B cell (primary cell): ENCODE data around the gene PLCD1. TPM values are rescaled to one million over a fixed set of nuclear protein-coding genes. Genes with fewer than 3 reads are reported as not detected.

Experiments
- ATAC-seq: fragments of 200-7000 bp; cut with Tn5 transposase; one replicate; pipeline ENCODE4 v1.10.0; 2021; ENCODE audit warnings: low read depth, mild to moderate bottlenecking, moderate number of reproducible peaks, moderate library complexity
- CTCF ChIA-PET: fragments of 350-600 bp; sonication (Branson Sonifier 250); formaldehyde crosslinking; loops from one replicate; lab custom pipeline; 2021; ENCODE audit warnings: antibody characterized with exemption, inconsistent platforms; lab: Charles Lee
- POLR2A ChIA-PET: fragments of 350-600 bp; sonication (Branson Sonifier 250); formaldehyde crosslinking; loops from one replicate; lab custom pipeline; 2021; ENCODE audit warnings: antibody characterized with exemption; lab: Charles Lee
- DNase-seq: peaks from one replicate; pipeline ENCODE4 v3.0.0; 2013
- H2AFZ ChIP-seq: 2 replicates; pipeline ENCODE4 v1.6.1; 2012; ENCODE audit warnings: mild to moderate bottlenecking, low read depth, low read length; ENCODE audit not compliant: insufficient read depth, poor library complexity, severe bottlenecking
- H3K27ac ChIP-seq, 2 donors: 1 replicate in 1 of 2; 2 replicates in 1 of 2; pipeline ENCODE4 v1.5.1; 2012 to 2013; ENCODE audit warnings: low read length in 2 of 2, mild to moderate bottlenecking in 2 of 2, moderate library complexity in 1 of 2
- H3K27me3 ChIP-seq, 4 experiments: fragments of 200-600 bp in 1 of 4; sonication (generic) in 1 of 4; replicated peaks in 1 of 4; 1 replicate in 2 of 4; 2 replicates in 2 of 4; pipeline versions ENCODE4 v1.6.1 to v1.7.0; 2013 to 2016; ENCODE audit warnings: low read length in 3 of 4, mild to moderate bottlenecking in 2 of 4, mixed read lengths in 1 of 4, moderate library complexity in 1 of 4; ENCODE audit not compliant: insufficient read depth in 4 of 4, control insufficient read depth in 3 of 4; ENCODE audit errors: control extremely low read depth in 1 of 4
- H3K36me3 ChIP-seq, 2 experiments: replicated peaks in 1 of 2; 1 replicate in 1 of 2; 2 replicates in 1 of 2; pipeline versions ENCODE4 v1.6.1 to v1.7.1; 2013; ENCODE audit warnings: low read length in 1 of 2; ENCODE audit not compliant: insufficient read depth in 2 of 2, control insufficient read depth in 1 of 2; ENCODE audit errors: control extremely low read depth in 1 of 2, extremely low read depth in 1 of 2
- H3K4me1 ChIP-seq, 2 donors: fragments of 200-600 bp in 1 of 2; sonication (generic) in 1 of 2; 1 replicate in 1 of 2; 2 replicates in 1 of 2; pipeline versions ENCODE4 v1.5.1 to v1.6.1; 2013 to 2017; ENCODE audit warnings: low read length in 2 of 2; ENCODE audit not compliant: control insufficient read depth in 2 of 2, insufficient read depth in 2 of 2
- H3K4me2 ChIP-seq: replicated peaks from 2 replicates; pipeline ENCODE3; 2012; ENCODE audit warnings: mild to moderate bottlenecking, low read depth, low read length; ENCODE audit not compliant: poor library complexity, severe bottlenecking
- H3K4me3 ChIP-seq, 5 experiments: fragments of 200-600 bp in 1 of 5; sonication (generic) in 1 of 5; 1 replicate in 3 of 5; 2 replicates in 2 of 5; pipeline versions ENCODE4 v1.5.1 to v1.7.0; 2011 to 2016; ENCODE audit warnings: low read length in 4 of 5, mild to moderate bottlenecking in 4 of 5, low read depth in 2 of 5, control low read depth in 1 of 5, moderate library complexity in 1 of 5; ENCODE audit not compliant: insufficient read depth in 1 of 5; ENCODE audit errors: control extremely low read depth in 1 of 5, extremely low read depth in 1 of 5
- H3K79me2 ChIP-seq: fragments of 200-600 bp; sonication (generic); one replicate; pipeline ENCODE4 v1.6.0; 2016; ENCODE audit warnings: low read length; ENCODE audit not compliant: control insufficient read depth, insufficient read depth
- H3K9ac ChIP-seq: fragments of 200-600 bp; sonication (generic); 2 replicates; pipeline ENCODE4 v1.6.1; 2017; ENCODE audit warnings: mild to moderate bottlenecking, low read length, moderate library complexity
- H3K9me3 ChIP-seq, 3 donors: one replicate each; pipeline versions ENCODE4 v1.6.1 to v1.7.1; 2013; ENCODE audit warnings: low read length in 2 of 3; ENCODE audit not compliant: control insufficient read depth in 2 of 3, insufficient read depth in 1 of 3; ENCODE audit errors: control extremely low read depth in 1 of 3
- H4K20me1 ChIP-seq: 2 replicates; pipeline ENCODE4 v1.6.0; 2012; ENCODE audit warnings: mild to moderate bottlenecking, low read length; ENCODE audit not compliant: insufficient read depth, control insufficient read depth, poor library complexity, severe bottlenecking
- H3K27ac Mint-ChIP-seq: one replicate; pipeline ENCODE4 v1.8.0; 2021; ENCODE audit warnings: mixed read lengths
- H3K27me3 Mint-ChIP-seq: one replicate; pipeline ENCODE4 v1.8.0; 2021; ENCODE audit warnings: mixed read lengths
- H3K4me1 Mint-ChIP-seq: one replicate; pipeline ENCODE4 v1.8.0; 2021; ENCODE audit warnings: mixed read lengths
- H3K4me3 Mint-ChIP-seq: one replicate; pipeline ENCODE4 v1.8.0; 2021; ENCODE audit warnings: mixed read lengths
- H3K9me3 Mint-ChIP-seq: one replicate; pipeline ENCODE4 v1.8.0; 2022; ENCODE audit warnings: mixed read lengths; ENCODE audit not compliant: insufficient read depth
- CTCF ChIP-seq: fragments of 200-600 bp; IDR thresholded peaks from one replicate; pipeline ENCODE4 v1.8.0; 2022; ENCODE audit warnings: antibody characterized with exemption, mild to moderate bottlenecking
- EZH2 ChIP-seq: IDR thresholded peaks from 2 replicates; pipeline ENCODE4 v1.6.1; 2012; ENCODE audit warnings: borderline replicate concordance, low read depth, mild to moderate bottlenecking, moderate library complexity, low read length; ENCODE audit not compliant: insufficient read depth, poor library complexity, severe bottlenecking
- WGBS: methylation state at CpG from one replicate; pipeline ENCODE4 v1.1.5; 2013; ENCODE audit warnings: missing lambda C conversion rate; ENCODE audit not compliant: insufficient coverage; 5-methylcytosine and 5-hydroxymethylcytosine counted together
- intact Hi-C: fragments of 100-400 bp; cut with micrococcal nuclease; formaldehyde crosslinking; loops from one replicate; pipeline ENCODE4 v1.10.0; 2022
- polyA plus RNA-seq: library from polyadenylated mRNA; depleted of rRNA; stranded (reverse); fragments of >200 nt; gene quantifications from 2 replicates; pipeline ENCODE4 v1.2.3, GENCODE V29; 2012
- total RNA-seq, 2 donors: library from RNA; stranded (reverse); fragments of 120-200 nt in 1 of 2; gene quantifications; 1 replicate in 1 of 2; 2 replicates in 1 of 2; pipeline versions ENCODE4 v1.2.3 to v1.2.4, GENCODE V29; 2013 to 2022

Gene PLCD1
- total and polyA plus RNA-seq, 2 donors (not counting 1 experiment from before 2014, with no cell fraction given) = 5.8 to 10.1 TPM

- DNase-seq (no peak), ATAC-seq (no peak)
- TF ChIP-seq EZH2 (no peak), CTCF (no peak)
- Histone ChIP-seq H3K79me2 (no peaks in the 10 kb centered on the region), H3K27me3 (peaks cover 0 to 3% (median 0%) of the 10 kb centered on the region in 4 experiments), H2AFZ (no peak overlapping the region), H3K4me1 (no peaks in the 10 kb centered on the region), H3K9me3 (peaks cover 0 to 5% (median 1%) of the 10 kb centered on the region in 3 donors), H4K20me1 (no peaks in the 10 kb centered on the region), H3K4me3 (no peak overlapping the region), H3K9ac (no peak overlapping the region), H3K36me3 (no peaks in the 10 kb centered on the region), H3K4me2 (no peak overlapping the region), H3K27ac (no peak overlapping the region)
- no peak overlapping the region for H3K4me3 Mint-ChIP-seq
- H3K27me3 Mint-ChIP-seq = peaks cover 22% of the 10 kb centered on the region
- no peaks in the 10 kb centered on the region for H3K4me1 Mint-ChIP-seq
- no peaks in the 10 kb centered on the region for H3K9me3 Mint-ChIP-seq
- intact Hi-C loops = no loop called here
- ChIA-PET POLR2A (no interaction called here), CTCF (no interaction called here)
- H3K27ac Mint-ChIP-seq = no peak overlapping the region
- 82% methylated on average over 1 of the region's 2 CpGs for WGBS
These were observed 33.4 kb upstream of the PLCD1 start for GRCh38 chr3:38062809-38063208.

- Mint-ChIP-seq H3K27me3 (peaks cover 16% of the 10 kb centered on the region), H3K4me1 (no peaks in the 10 kb centered on the region), H3K9me3 (no peaks in the 10 kb centered on the region), H3K4me3 (no peak overlapping the region), H3K27ac (no peak overlapping the region)
- H3K4me2 ChIP-seq = no peak overlapping the region
- no peak overlapping the region for H3K9ac ChIP-seq
- WGBS = 97% methylated on average over 3 of the region's 7 CpGs
- H2AFZ ChIP-seq = no peak overlapping the region
- no peaks in the 10 kb centered on the region for H4K20me1 ChIP-seq
- H3K79me2 ChIP-seq = no peaks in the 10 kb centered on the region
- intact Hi-C loops = no loop called here
- H3K36me3 ChIP-seq = no peaks in the 10 kb centered on the region
- no peak overlapping the region for H3K4me3 ChIP-seq
- DNase-seq (no peak), ATAC-seq (no peak)
- H3K9me3 ChIP-seq = peaks cover 0 to 1% (median 0%) of the 10 kb centered on the region in 3 donors
- TF ChIP-seq EZH2 = no peak
- TF ChIP-seq CTCF = no peak
- H3K27ac ChIP-seq = no peak overlapping the region
- POLR2A ChIA-PET = no interaction called here
- CTCF ChIA-PET = no interaction called here
- H3K27me3 ChIP-seq = peaks cover 0 to 3% (median 0%) of the 10 kb centered on the region in 4 experiments
- H3K4me1 ChIP-seq = no peaks in the 10 kb centered on the region
These were observed 30.1 kb upstream of the PLCD1 start for GRCh38 chr3:38059591-38059990.
